H9 (cell line): ENCODE data around the gene RSF1. TPM values are rescaled to one million over a fixed set of nuclear protein-coding genes. Genes with fewer than 3 reads are reported as not detected.
"Not testable (repeated sequence)": the region's sequence is repeated elsewhere in the genome, so short reads cannot be mapped to it uniquely, and the experiment has no call there.

Source experiments
- DNase-seq: peaks from one replicate; pipeline ENCODE4 v3.0.0-alpha.2; 2017
- H2AFZ ChIP-seq: one replicate; pipeline ENCODE4 v1.6.1; 2013; ENCODE audit warnings: mild to moderate bottlenecking, low read length, control low read depth, moderate library complexity
- H2AK5ac ChIP-seq: 2 replicates; pipeline ENCODE4 v1.6.1; 2013; ENCODE audit warnings: low read length, control low read depth, mixed read lengths; ENCODE audit not compliant: insufficient read length
- H2BK120ac ChIP-seq: one replicate; pipeline ENCODE4 v1.6.1; 2013; ENCODE audit warnings: low read depth, mild to moderate bottlenecking, low read length, control low read depth, inconsistent platforms; ENCODE audit not compliant: poor library complexity, severe bottlenecking
- H2BK12ac ChIP-seq: 2 replicates; pipeline ENCODE4 v1.6.1; 2013; ENCODE audit warnings: low read length, control low read depth, mixed read lengths, low read depth; ENCODE audit not compliant: insufficient read length
- H2BK15ac ChIP-seq: 2 replicates; pipeline ENCODE4 v1.6.1; 2013; ENCODE audit warnings: low read depth, low read length, control low read depth
- H2BK20ac ChIP-seq: one replicate; pipeline ENCODE4 v1.6.1; 2013; ENCODE audit warnings: low read depth, mild to moderate bottlenecking, low read length, control low read depth, inconsistent platforms; ENCODE audit not compliant: poor library complexity, severe bottlenecking
- H2BK5ac ChIP-seq: 2 replicates; pipeline ENCODE4 v1.6.1; 2013; ENCODE audit warnings: low read length, control low read depth, mixed read lengths; ENCODE audit not compliant: insufficient read length
- H3K14ac ChIP-seq: 2 replicates; pipeline ENCODE4 v1.6.1; 2013; ENCODE audit warnings: low read length, control low read depth; ENCODE audit not compliant: insufficient read depth
- H3K18ac ChIP-seq: 2 replicates; pipeline ENCODE4 v1.6.1; 2013; ENCODE audit warnings: low read depth, mild to moderate bottlenecking, mixed read lengths, low read length, control low read depth; ENCODE audit not compliant: insufficient read length
- H3K23ac ChIP-seq: 2 replicates; pipeline ENCODE4 v1.6.1; 2013; ENCODE audit warnings: low read length, control low read depth, mixed read lengths, low read depth; ENCODE audit not compliant: insufficient read length
- H3K23me2 ChIP-seq: 2 replicates; pipeline ENCODE4 v1.6.1; 2013; ENCODE audit warnings: low read depth, mild to moderate bottlenecking, mixed read lengths, low read length, control low read depth; ENCODE audit not compliant: insufficient read length, poor library complexity, severe bottlenecking
- H3K27ac ChIP-seq: 2 replicates; pipeline ENCODE4 v1.5.1; 2013; ENCODE audit warnings: low read length, control low read depth, mixed read lengths, low read depth; ENCODE audit not compliant: insufficient read length
- H3K27me3 ChIP-seq: 2 replicates; pipeline ENCODE4 v1.6.1; 2013; ENCODE audit warnings: low read length, control low read depth, inconsistent platforms; ENCODE audit not compliant: insufficient read depth
- H3K4ac ChIP-seq: 2 replicates; pipeline ENCODE4 v1.6.1; 2013; ENCODE audit warnings: low read depth, mild to moderate bottlenecking, control low read depth, inconsistent platforms, low read length, moderate library complexity
- H3K4me1 ChIP-seq: 2 replicates; pipeline ENCODE4 v1.6.1; 2013; ENCODE audit warnings: low read length, control low read depth, inconsistent platforms; ENCODE audit not compliant: insufficient read depth
- H3K4me2 ChIP-seq: 2 replicates; pipeline ENCODE4 v1.6.1; 2013; ENCODE audit warnings: low read length, control low read depth, mixed read lengths; ENCODE audit not compliant: insufficient read length, insufficient read depth
- H3K56ac ChIP-seq: 2 replicates; pipeline ENCODE4 v1.6.1; 2013; ENCODE audit warnings: low read depth, mild to moderate bottlenecking, mixed read lengths, low read length, control low read depth; ENCODE audit not compliant: insufficient read length
- H3K79me1 ChIP-seq: 2 replicates; pipeline ENCODE4 v1.6.1; 2013; ENCODE audit warnings: low read depth, mild to moderate bottlenecking, moderate library complexity, low read length, control low read depth, inconsistent platforms; ENCODE audit not compliant: insufficient read depth, poor library complexity, severe bottlenecking
- H3K79me2 ChIP-seq: 2 replicates; pipeline ENCODE4 v1.6.1; 2013; ENCODE audit warnings: low read length, control low read depth, inconsistent platforms; ENCODE audit not compliant: insufficient read depth
- H3K9ac ChIP-seq: 2 replicates; pipeline ENCODE4 v1.6.1; 2013; ENCODE audit warnings: low read length, control low read depth, mixed read lengths; ENCODE audit not compliant: insufficient read length; ENCODE audit errors: extremely low read depth
- H3K9me3 ChIP-seq: one replicate; pipeline ENCODE4 v1.6.1; 2013; ENCODE audit warnings: low read depth, low read length, inconsistent platforms; ENCODE audit not compliant: control insufficient read depth
- H3T11ph ChIP-seq: one replicate; pipeline ENCODE4 v1.6.1; 2013; ENCODE audit warnings: mild to moderate bottlenecking, low read length, control low read depth, inconsistent platforms
- H4K20me1 ChIP-seq: one replicate; pipeline ENCODE4 v1.6.1; 2013; ENCODE audit not compliant: control insufficient read depth, insufficient read length, insufficient read depth
- H4K5ac ChIP-seq: 2 replicates; pipeline ENCODE4 v1.6.1; 2013; ENCODE audit warnings: low read depth, mild to moderate bottlenecking, mixed read lengths, low read length, control low read depth; ENCODE audit not compliant: insufficient read length
- H4K8ac ChIP-seq: replicated peaks from 2 replicates; pipeline ENCODE4 v1.6.1; 2013; ENCODE audit warnings: low read length, control low read depth, mixed read lengths, low read depth; ENCODE audit not compliant: insufficient read length
- H4K91ac ChIP-seq: 2 replicates; pipeline ENCODE4 v1.6.1; 2013; ENCODE audit warnings: low read depth, mild to moderate bottlenecking, moderate library complexity, mixed read lengths, low read length, control low read depth; ENCODE audit not compliant: insufficient read length
- H3K27ac Mint-ChIP-seq, 3 experiments: 2 replicates in 2 of 3; 3 replicates in 1 of 3; pipeline ENCODE4 v1.8.0; 2020 to 2021; ENCODE audit warnings: mixed read lengths in 3 of 3, mild to moderate bottlenecking in 1 of 3, moderate library complexity in 1 of 3
- H3K27me3 Mint-ChIP-seq: 2 replicates; pipeline ENCODE4 v1.8.0; 2021; ENCODE audit warnings: low read depth, mild to moderate bottlenecking, moderate library complexity, mixed read lengths
- H3K36me3 Mint-ChIP-seq, 3 experiments: 2 replicates in 2 of 3; 3 replicates in 1 of 3; pipeline ENCODE4 v1.8.0; 2020 to 2021; ENCODE audit warnings: low read depth in 3 of 3, mixed read lengths in 3 of 3; ENCODE audit not compliant: insufficient read depth in 1 of 3
- H3K4me1 Mint-ChIP-seq, 2 experiments: 2 replicates each; pipeline ENCODE4 v1.8.0; 2020; ENCODE audit warnings: mixed read lengths in 2 of 2
- H3K4me3 Mint-ChIP-seq, 2 experiments: 2 replicates in 1 of 2; 3 replicates in 1 of 2; pipeline ENCODE4 v1.8.0; 2020 to 2021; ENCODE audit warnings: mild to moderate bottlenecking in 2 of 2, mixed read lengths in 2 of 2, moderate library complexity in 1 of 2
- H3K9me3 Mint-ChIP-seq, 2 experiments: 2 replicates in 1 of 2; 3 replicates in 1 of 2; pipeline ENCODE4 v1.8.0; 2020; ENCODE audit warnings: mild to moderate bottlenecking in 2 of 2, mixed read lengths in 2 of 2, moderate library complexity in 1 of 2
- CTCF ChIP-seq: fragments of 200-600 bp; sonication (generic); conservative IDR thresholded peaks from 3 replicates; pipeline ENCODE4 v1.8.0; 2021; ENCODE audit warnings: antibody characterized with exemption, mild to moderate bottlenecking
- WGBS: extraction: QIAGEN DNeasy Blood & Tissue Kit; methylation state at CpG from one replicate; pipeline ENCODE4 v1.1.7; 2013; ENCODE audit warnings: missing lambda C conversion rate, low lambda C conversion rate, mixed read lengths; ENCODE audit not compliant: insufficient read length; ENCODE audit errors: extremely low coverage; 5-methylcytosine and 5-hydroxymethylcytosine counted together
- total RNA-seq: library from RNA; stranded (reverse); gene quantifications from 2 replicates; pipeline ENCODE4 v1.2.1, GENCODE V29; 2021

Gene RSF1
- total RNA-seq, 1 experiment from 2014 or later = 82.6 TPM

DNA sequence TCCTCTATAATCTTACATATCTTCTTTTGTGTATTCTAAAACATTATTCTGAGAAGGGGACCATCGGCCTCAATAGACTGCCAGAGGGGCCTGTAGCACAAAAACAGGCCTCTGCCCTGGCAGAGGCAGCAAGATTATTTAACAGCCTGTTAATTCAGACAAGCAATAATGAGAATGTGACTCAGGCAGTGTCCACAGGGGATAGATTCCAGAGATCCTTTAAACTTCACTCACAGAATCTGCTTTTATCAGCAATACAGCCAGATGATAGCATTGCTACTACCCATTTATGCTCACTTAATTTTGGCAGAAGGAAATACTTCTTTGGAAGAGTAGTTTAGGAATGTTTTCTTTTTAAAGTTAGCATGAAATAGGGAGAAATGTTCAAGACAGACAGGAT, 45.3 kb upstream of the RSF1 start:
- no peak overlapping the region for H2BK5ac ChIP-seq
- H3K23me2 ChIP-seq = no peaks in the 10 kb centered on the region
- H3K4me1 ChIP-seq = no peaks in the 10 kb centered on the region
- no peak for DNase-seq
- H3K4me1 Mint-ChIP-seq = no peaks in the 10 kb centered on the region; a peak in 1 of 4 replicates
- H3K36me3 Mint-ChIP-seq = peaks cover 5 to 11% (median 7%) of the 10 kb centered on the region in 3 experiments; a peak in 5 of 7 replicates
- no peak overlapping the region for H2BK12ac ChIP-seq
- no peak overlapping the region for H3K56ac ChIP-seq
- no peak overlapping the region for H3K4me3 Mint-ChIP-seq
- H3K27me3 ChIP-seq = no peaks in the 10 kb centered on the region
- no CpG with 5 or more reads among the region's 1 CpG for WGBS
- H4K20me1 ChIP-seq = no peaks in the 10 kb centered on the region
- no peaks in the 10 kb centered on the region for H3K27me3 Mint-ChIP-seq
- H3K9me3 ChIP-seq = no peaks in the 10 kb centered on the region
- H3K79me2 ChIP-seq = no peaks in the 10 kb centered on the region
- H4K8ac ChIP-seq = no peak overlapping the region
- no peak overlapping the region for H3T11ph ChIP-seq
- no peak overlapping the region for H2BK20ac ChIP-seq
- H2AK5ac ChIP-seq = no peak overlapping the region
- no peak overlapping the region for H3K27ac ChIP-seq
- no peaks in the 10 kb centered on the region for H3K79me1 ChIP-seq
- H2BK120ac ChIP-seq = no peak overlapping the region
- H3K4me2 ChIP-seq = no peak overlapping the region
- H3K18ac ChIP-seq = no peak overlapping the region
- H3K9me3 Mint-ChIP-seq = no peaks in the 10 kb centered on the region
- no peak overlapping the region for H3K23ac ChIP-seq
- H4K91ac ChIP-seq = no peak overlapping the region
- no peak overlapping the region for H3K4ac ChIP-seq
- H3K9ac ChIP-seq = no peak overlapping the region
- H3K14ac ChIP-seq = no peak overlapping the region
- no peak overlapping the region for H2BK15ac ChIP-seq
- no peak for TF ChIP-seq CTCF
- no peak overlapping the region for H3K27ac Mint-ChIP-seq
- H2AFZ ChIP-seq = no peak overlapping the region
- no peak overlapping the region for H4K5ac ChIP-seq

GRCh38 chr11:77861444-77861843, 40.9 kb upstream of the RSF1 start:
- not testable (repeated sequence) for H4K8ac ChIP-seq, H3K23ac ChIP-seq, H3K27ac Mint-ChIP-seq, H3K14ac ChIP-seq, H3K4ac ChIP-seq, H3K27ac ChIP-seq, H2AFZ ChIP-seq, H3K9me3 ChIP-seq, H2BK20ac ChIP-seq, H3K9me3 Mint-ChIP-seq, H3K9ac ChIP-seq, H3K18ac ChIP-seq, H3K79me2 ChIP-seq, H4K91ac ChIP-seq, H3K4me2 ChIP-seq, H2BK12ac ChIP-seq, H3K27me3 ChIP-seq, H3K56ac ChIP-seq, H3K79me1 ChIP-seq, H2AK5ac ChIP-seq, H2BK120ac ChIP-seq, H3K27me3 Mint-ChIP-seq, H4K20me1 ChIP-seq, H2BK5ac ChIP-seq, DNase-seq, H3T11ph ChIP-seq, H3K23me2 ChIP-seq, H3K4me1 Mint-ChIP-seq, H2BK15ac ChIP-seq, H3K4me1 ChIP-seq, H4K5ac ChIP-seq, H3K4me3 Mint-ChIP-seq
- peaks cover 11 to 13% (median 12%) of the 10 kb centered on the region in 3 experiments for H3K36me3 Mint-ChIP-seq
- WGBS = no CpG with 5 or more reads among the region's 10 CpGs
